Kidney glomerular epithelial cell (primary cell): Measurements from ENCODE around the gene GLCE.
"Not testable (repeated sequence)": the region's sequence is repeated elsewhere in the genome, so short reads cannot be mapped to it uniquely, and the experiment has no call there.

Source experiments
- DNase-seq: peaks from one replicate; lab custom pipeline; 2025; lab: John Stamatoyannopoulos, UW

Gene GLCE

DNA sequence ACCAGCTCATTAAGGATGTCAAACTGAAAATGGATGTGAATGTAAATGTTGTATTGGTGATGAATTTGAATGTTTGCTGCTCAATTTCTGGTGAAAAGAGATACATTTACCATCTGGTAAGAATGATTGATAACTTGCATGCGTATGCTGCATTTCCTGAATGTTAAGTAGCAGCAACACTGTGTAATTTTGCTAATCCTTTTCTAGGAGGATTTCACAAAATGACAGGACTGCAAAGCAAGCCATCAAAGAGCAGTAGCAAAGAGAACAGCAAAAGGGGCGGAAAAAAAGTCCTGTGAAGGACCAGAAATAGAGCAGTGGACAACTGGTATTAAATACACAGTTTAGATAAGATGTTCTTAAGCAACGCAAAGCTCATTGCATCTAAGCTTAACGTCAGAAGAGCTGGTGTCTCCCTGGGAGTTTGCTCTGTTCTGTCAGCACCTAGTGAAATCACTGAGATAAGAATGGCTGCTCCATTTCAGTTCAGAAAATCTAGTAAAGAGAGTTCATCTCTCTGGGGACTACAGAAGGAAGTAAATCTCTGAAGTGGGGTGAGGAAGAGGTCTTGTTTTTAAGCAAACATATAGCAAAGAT is 114.7 kb downstream of the GLCE start:
- DNase-seq: no peak

DNA sequence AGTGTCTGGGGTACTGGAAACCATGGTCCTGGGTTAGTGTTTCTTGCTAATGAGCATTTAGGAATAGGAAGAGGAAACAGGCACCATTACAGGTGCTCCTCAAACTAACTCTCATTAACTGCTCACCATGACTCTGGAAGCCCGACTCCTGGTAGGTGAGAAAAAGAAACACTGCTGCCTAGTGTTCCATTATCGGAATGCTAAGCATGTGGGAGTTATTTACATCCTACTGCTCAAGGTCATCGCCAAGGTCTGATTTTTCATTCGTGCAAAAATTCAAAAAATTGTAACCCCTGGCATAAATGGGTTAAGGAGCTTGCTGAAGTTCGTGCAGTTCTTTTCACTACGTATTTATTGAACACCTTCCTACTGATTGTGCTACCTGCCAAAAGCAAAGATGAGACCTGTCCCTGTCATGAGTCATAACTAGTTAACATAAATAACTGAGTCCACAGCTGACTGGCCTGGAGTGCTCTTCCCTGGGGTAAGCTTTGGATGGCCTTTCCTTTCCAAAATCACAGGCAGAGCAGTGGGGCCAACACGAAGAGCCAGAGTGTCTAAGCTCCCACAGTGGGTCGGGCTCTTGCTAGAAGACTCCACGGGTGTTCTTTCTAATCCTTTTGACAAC is 115.6 kb downstream of the GLCE start:
- DNase-seq: no peak

- no peak for DNase-seq
Observed at GRCh38 chr15:69277316-69277715, 116.9 kb downstream of the GLCE start.

DNA sequence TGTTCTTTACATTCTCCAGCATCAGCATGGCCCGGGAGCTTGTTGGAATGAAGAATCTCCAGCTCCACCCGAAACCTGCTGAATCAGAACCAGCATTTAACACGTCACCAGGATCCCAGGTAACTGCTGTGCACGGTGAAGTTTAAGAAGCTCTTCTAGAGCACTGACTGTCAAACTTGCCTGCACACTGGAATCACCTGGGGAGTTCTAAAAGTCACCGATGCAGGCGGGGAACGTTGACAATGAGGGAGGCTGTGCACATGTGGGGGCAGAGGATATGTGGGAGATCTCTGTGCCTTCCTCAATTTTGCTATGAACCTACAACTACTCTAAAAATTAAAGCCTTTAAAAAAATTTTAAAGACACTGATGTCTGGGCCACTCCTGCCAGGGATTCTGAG is 119.2 kb downstream of the GLCE start:
- DNase-seq: no peak

DNA sequence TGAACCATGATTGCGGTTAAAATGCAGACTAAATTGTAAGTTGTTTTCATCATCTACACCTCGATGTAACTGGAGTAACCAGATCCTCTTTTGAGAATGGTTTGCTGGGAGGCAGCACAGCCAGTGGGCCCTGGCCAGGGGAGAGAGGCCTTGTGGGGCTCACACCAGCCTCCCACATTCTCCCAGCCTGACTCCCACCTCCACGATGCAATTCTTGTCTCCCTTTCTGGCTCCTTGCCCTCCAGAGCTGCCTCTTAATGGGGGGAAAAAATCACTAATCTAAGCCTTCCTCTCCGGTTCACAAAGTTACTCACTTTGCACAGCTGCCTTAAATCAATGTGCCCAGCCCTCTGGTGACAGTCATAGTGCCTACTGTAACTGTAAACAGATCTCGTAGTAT is 120.3 kb downstream of the GLCE start:
- DNase-seq: no peak

DNA sequence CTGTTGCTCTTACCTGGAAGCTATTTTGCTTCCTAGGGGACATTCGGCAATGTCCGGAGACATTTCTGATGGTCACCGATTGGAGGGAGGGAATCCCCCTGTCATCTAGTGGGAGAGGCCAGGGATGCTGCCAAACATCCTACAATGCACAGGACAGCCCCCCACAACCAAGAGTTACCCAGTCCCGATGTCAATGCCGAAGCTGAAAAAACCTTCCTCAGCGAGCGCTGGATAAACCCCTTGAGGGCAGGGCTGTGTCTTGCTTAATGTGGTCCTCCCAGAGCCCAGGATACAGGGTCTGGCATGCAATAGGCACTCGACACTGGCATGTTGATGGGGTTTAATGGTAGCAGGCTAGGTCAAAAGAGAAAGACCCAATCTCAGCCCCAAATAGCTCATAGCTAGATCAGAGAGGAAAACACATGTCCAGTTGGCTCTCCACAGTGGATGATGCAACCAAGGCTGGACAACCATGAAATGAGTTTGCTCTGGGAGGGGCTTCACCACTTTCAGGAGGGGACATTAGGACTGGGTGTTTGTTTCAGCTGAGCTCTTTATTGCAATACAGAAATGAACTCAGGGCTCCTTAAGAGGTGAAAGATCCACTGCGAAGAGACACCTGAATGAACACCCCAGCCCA is 121.8 kb downstream of the GLCE start:
- no peak for DNase-seq

GRCh38 chr15:69285834-69286233 is 125.4 kb downstream of the GLCE start:
- no peak for DNase-seq

DNA sequence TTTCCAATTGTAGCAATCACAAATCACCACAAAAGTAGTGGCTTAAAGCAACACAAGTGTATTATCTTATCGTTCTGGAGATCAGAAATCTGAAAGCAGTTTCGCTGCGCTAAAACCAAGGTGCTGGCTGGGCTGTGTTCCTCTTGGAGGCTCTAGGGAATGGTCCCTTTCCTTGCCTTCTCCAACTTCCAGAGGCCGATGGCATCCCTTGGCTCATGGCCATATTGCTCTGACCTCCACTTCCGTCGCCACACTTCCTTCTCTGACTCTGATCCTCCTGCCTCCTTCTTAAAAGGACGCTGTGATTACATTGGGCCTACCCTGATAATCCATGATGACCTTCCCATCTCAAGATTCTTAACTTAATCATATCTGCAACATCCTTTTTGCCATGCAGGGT is 127.6 kb downstream of the GLCE start:
- no peak for DNase-seq

- DNase-seq: no peak
Observed at GRCh38 chr15:69288531-69289341, 128.3 kb downstream of the GLCE start.

DNA sequence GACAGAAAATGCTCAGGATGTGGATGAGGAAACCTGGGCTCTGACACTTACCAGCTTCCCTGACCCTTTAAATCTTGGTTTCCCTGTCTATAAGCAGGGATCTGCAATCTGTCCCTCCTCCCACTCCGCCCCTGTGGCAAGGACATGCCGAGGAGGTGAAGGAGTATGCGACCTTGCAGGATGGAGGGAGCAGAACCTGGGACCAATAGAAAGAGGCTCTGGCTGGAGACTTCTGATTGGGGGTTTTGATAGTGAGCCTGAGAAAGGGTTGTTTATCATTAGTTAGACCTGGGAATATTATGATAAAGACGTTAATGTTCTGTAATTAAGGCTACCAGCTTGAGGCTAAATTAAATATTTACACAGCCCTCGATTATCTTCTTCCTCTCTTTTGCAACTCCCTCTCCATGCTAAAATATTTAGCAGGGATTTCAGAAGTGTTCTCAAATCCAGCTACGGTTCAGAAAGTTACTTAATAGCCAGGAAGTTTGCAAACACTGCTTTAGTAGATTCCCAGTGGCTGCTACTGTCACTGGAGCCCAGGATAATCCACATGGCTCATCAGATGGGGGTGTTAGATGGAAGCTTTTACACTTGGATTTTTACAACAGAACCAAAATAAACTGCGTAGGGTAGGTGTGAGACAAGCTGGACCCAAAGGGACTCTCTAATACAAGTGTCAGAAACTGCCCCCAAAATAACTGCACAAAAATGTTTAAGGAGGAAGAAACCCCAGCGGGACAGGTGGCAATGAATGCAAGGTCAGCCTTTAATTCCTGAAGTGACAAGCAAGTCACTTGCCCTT is 129.1 kb downstream of the GLCE start:
- DNase-seq: no peak

DNA sequence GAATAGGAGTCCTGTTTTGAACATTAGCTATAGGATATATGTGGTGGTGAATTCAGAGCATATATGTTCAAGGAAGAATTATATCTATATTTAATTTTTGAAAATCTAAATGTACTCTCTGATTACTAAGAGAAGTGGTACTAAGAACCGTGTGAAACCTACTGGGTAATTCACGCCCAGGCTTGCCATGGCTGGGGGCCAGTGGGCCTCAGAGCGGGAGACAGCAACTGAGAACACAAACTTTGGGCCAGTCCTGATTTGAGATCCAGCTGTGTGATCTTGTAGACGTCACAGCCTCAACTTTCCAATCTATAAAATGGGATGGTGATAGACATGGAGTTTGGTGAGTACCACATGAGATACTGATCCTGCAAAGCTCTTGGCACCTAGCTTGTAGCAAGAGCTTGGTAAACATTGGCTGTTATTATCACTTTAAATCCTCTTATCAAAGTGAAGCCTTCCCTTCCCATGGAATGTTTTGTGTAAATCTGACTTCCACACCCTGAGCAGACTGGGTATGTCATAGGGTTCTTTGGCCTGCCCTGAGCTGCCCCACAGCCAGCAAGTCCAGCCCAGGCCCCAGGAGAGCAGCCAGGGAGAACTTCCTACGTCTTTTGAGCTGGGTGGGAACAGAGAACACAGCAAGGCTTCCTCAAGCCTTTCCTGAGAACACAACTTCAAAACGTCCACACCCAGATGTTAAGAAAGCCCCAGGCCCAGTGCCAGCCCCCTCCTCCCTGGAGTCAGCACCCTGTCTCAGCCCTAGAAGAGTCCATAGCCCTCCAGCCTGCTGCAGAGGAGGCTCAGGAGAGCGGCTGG is 130.1 kb downstream of the GLCE start:
- DNase-seq: no peak

- DNase-seq: not testable (repeated sequence)
Observed at GRCh38 chr15:69291651-69292050, 131.2 kb downstream of the GLCE start.

GRCh38 chr15:69292826-69293420 is 132.5 kb downstream of the GLCE start:
- no peak for DNase-seq

GRCh38 chr15:69293741-69294615 is 133.5 kb downstream of the GLCE start:
- no peak for DNase-seq

GRCh38 chr15:69296606-69297005 is 136.2 kb downstream of the GLCE start:
- DNase-seq: no peak

- DNase-seq: no peak
Observed at GRCh38 chr15:69297642-69298353, 137.4 kb downstream of the GLCE start.

- DNase-seq: no peak
Observed at GRCh38 chr15:69298354-69298696, 137.9 kb downstream of the GLCE start.

DNA sequence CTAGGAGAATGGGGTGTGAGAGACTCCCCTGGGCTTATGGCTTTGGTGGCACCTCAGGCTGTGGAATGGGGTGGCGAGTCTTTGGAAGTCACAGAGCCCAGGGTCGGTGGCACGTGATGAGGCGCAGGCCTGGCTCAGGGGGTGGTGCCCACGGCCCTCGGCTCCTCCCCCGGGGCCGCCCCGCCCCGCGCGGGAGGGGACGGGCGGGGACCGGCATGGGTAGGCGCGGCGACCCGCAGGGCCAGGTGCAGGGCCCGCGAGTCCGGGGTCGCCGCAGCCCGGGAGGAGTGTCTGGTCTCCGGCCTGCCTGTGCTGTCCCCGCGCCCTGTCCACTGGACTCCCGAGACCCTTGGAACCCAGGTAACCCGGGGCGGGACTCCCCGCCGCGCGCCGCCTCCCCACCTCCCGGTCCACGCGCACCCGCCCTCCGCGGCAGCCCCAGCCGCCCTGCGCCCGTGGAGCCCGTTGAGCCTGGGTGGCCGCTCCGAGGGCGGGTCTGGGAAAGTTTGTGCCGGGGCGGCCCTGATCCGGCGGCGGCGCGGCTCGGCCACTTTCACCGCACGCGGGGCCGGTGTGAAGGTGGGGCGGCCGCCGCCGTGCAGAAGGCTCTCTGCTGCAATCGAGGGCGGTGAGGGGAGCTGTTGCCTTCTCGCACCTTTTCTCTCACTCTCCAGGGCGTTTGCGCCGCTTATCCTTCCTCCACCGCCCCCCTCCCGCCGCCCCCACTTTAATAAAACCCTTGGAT is 138.4 kb downstream of the GLCE start, which contains the start of gene PAQR5:
PAQR5 (plus strand) TSS at position 216 of the 745 bp plus-strand sequence. CDS start 61,169 bp downstream, outside the sequence.
- no peak for DNase-seq
